Mucosa of rectum (tissue), 2 donors: Measurements from ENCODE around the gene RNF220.

Experiments used
- H3K27ac ChIP-seq, 2 donors: one replicate each; pipeline ENCODE4 v1.7.0; 2013; ENCODE audit warnings: inconsistent platforms in 2 of 2, low read depth in 2 of 2, low read length in 2 of 2
- H3K27me3 ChIP-seq, 2 donors: one replicate each; pipeline ENCODE4 v1.7.0; 2013; ENCODE audit warnings: low read length in 2 of 2; ENCODE audit not compliant: control insufficient read depth in 2 of 2, insufficient read depth in 2 of 2
- H3K36me3 ChIP-seq, 2 donors: one replicate each; pipeline ENCODE4 v1.7.0; 2013; ENCODE audit warnings: low read length in 2 of 2; ENCODE audit not compliant: control insufficient read depth in 2 of 2, insufficient read depth in 2 of 2
- H3K4me1 ChIP-seq, 2 donors: one replicate each; pipeline ENCODE4 v1.7.0; 2013; ENCODE audit warnings: low read length in 2 of 2, mild to moderate bottlenecking in 1 of 2; ENCODE audit not compliant: control insufficient read depth in 2 of 2, insufficient read depth in 2 of 2
- H3K4me3 ChIP-seq, 2 donors: one replicate each; pipeline ENCODE4 v1.7.0; 2013; ENCODE audit warnings: low read length in 2 of 2
- H3K9ac ChIP-seq, 2 donors: one replicate each; pipeline ENCODE4 v1.7.0; 2013; ENCODE audit warnings: low read length in 2 of 2, low read depth in 1 of 2, mild to moderate bottlenecking in 1 of 2
- H3K9me3 ChIP-seq, 2 donors: one replicate each; pipeline ENCODE4 v1.7.0; 2013; ENCODE audit warnings: low read length in 2 of 2; ENCODE audit not compliant: control insufficient read depth in 2 of 2
- donor health status: healthy.
- donor health status: Normal muscosa, but diverticular disease.

Gene RNF220

DNA sequence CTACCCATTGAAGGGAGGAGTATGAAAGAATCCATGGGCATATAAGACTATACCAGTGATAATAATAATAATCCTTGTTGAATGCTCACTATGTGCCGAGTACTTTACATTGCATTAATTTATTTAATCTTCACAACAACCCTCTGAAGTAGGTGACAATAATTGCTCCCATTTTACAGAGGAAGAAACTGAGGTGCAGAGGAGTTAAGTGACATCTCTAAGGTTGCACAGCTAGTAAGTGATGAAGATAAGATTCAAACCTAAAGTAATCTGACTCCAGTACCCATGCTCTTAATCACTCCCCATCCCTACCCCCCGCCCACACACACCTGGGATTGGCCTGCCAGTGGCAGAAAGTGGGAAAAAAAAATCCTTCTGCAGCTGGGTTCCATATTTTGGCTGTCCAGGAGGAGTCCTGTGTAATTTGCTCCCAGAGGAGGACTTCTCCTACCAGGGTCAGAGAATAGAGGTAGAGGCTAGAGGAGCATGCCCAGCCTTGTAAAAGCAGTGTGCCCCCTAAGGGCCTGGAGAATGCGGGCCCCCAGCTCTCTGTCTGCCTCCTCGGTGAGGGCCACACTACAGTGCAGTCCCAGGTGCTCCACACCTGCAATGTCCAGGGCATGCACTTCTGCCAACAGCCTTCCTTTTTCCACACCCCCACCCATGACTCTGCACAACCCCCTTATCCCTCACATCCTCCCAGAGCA is 211.4 kb downstream of the RNF220 start:
- no peak overlapping the region for H3K9ac ChIP-seq
- H3K4me3 ChIP-seq = no peak overlapping the region

DNA sequence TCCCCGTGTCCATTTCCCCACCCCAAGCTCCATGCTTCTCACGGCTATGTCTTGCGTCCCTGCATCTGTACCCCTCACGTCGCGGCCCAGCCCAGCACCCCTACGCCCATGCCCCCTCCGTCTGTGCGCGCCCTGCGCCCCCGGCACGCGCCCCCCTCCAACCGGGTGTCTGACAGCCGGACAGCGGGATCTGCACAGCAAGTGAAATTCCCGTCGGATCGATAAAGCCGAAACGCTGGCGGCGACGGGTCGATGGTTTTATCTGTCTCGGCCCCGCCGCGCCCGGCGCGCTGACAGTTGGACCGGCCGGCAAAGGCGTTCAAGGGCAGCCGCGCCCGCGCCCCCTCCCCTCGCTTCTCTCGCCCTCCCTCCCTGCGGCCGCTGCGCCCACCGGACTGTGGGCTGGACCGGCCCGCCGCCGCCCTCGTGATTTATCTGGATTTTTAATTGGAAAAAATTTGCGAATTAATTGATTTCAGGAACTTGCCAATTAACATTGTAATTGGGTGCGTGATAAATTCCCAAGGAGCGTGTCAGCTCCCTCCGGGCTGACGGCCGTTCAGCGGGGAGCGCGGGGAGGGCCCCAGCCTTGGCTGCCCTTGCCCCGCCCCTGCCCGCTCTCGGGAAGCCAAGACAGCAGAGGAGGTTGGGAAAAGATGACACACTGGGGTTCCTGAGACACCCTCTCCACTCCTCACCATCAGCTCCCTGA is 212.1 kb downstream of the RNF220 start:
- H3K4me3 ChIP-seq = no peak overlapping the region
- peaks cover 9 to 18% of the 10 kb centered on the region in 2 donors for H3K27me3 ChIP-seq
- H3K36me3 ChIP-seq = no peaks in the 10 kb centered on the region
- no peaks in the 10 kb centered on the region for H3K9me3 ChIP-seq
- no peak overlapping the region for H3K27ac ChIP-seq
- peaks cover 3 to 5% of the 10 kb centered on the region in 2 donors for H3K4me1 ChIP-seq
- H3K9ac ChIP-seq = no peak overlapping the region

More for the DNA sequence above, 211.4 kb downstream of the RNF220 start:
- Histone ChIP-seq H3K27ac (no peak overlapping the region), H3K9me3 (no peaks in the 10 kb centered on the region), H3K4me1 (peaks cover 3 to 5% of the 10 kb centered on the region in 2 donors), H3K36me3 (no peaks in the 10 kb centered on the region), H3K27me3 (peaks cover 9 to 18% of the 10 kb centered on the region in 2 donors)

DNA sequence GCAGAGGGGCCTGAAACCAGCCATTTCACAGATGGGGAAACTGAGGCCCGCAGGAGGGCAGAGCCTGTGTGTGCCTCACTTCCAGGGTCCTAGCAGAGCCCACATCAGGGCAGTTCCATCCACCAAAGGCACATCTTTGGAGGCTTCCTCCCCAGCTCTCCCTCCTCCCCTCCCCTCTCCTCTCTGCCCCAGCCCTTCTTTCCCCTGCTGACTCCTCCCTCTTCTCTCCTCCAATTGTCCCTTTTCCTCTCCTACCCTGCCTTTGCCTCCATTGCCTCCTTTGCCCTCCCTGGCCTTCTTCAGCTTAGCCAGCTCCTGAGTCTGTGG is 212.6 kb downstream of the RNF220 start:
- H3K4me3 ChIP-seq = no peak overlapping the region
- H3K4me1 ChIP-seq = peaks cover 3 to 5% of the 10 kb centered on the region in 2 donors
- H3K36me3 ChIP-seq = no peaks in the 10 kb centered on the region
- no peaks in the 10 kb centered on the region for H3K9me3 ChIP-seq
- H3K27ac ChIP-seq = no peak overlapping the region
- H3K27me3 ChIP-seq = peaks cover 9 to 18% of the 10 kb centered on the region in 2 donors
- no peak overlapping the region for H3K9ac ChIP-seq

DNA sequence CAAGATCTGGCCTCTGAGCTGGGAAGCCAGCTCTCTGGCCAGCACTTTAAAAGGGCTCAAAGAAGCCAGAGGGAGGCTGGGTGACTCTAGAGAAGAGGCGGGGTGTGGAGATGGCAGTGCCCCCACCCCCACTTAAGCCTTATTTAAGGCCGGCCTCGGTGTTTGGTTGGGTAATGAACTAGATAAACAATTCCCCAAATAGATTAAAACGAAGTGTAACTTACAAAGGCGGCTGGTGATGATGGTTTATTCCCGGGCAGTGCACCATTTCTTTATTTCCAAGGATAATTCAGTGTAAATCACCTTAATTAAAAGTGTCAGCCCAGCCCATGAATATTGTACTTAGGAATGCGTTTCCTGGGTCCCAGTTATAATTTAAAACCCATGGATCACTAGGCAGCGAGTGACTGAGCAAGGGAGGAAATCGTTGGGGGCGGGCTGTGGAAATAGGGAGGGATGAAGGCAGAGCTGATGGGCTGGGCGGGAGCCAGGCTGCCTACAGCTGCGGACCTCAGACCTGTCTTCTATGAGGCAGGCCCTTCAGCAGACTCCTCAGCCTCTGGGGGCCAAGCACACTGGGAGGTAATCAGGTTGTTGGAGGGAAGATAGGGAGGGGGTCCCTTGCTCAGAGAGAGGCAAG is 214.3 kb downstream of the RNF220 start:
- no peak overlapping the region for H3K27ac ChIP-seq
- H3K27me3 ChIP-seq = peaks cover 9 to 18% of the 10 kb centered on the region in 2 donors
- H3K4me3 ChIP-seq = no peak overlapping the region
- no peaks in the 10 kb centered on the region for H3K9me3 ChIP-seq
- H3K4me1 ChIP-seq = peaks cover 3 to 5% of the 10 kb centered on the region in 2 donors
- H3K36me3 ChIP-seq = no peaks in the 10 kb centered on the region
- no peak overlapping the region for H3K9ac ChIP-seq

DNA sequence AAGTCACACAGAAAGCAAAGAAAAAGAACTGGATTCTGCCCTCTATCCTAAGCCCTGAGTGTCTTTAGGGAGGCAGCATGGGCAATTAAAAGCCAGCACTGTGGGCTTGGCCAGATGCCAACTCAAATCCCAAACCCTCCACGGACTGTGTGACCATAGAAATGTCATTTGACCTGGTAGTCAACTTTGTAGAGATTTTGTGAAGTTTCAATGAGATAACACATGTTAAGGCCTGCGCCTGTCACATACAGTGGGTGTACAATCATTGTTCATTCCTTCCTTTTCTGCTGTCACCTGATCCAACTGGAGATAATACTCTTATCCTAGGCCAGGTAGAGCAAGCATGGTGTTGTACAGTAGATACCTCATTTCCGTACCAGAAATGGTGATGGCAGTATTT is 215.0 kb downstream of the RNF220 start:
- H3K4me1 ChIP-seq = peaks cover 3 to 5% of the 10 kb centered on the region in 2 donors
- peaks cover 9 to 18% of the 10 kb centered on the region in 2 donors for H3K27me3 ChIP-seq
- no peaks in the 10 kb centered on the region for H3K36me3 ChIP-seq
- H3K4me3 ChIP-seq = no peak overlapping the region
- H3K27ac ChIP-seq = no peak overlapping the region
- no peaks in the 10 kb centered on the region for H3K9me3 ChIP-seq
- H3K9ac ChIP-seq = no peak overlapping the region

DNA sequence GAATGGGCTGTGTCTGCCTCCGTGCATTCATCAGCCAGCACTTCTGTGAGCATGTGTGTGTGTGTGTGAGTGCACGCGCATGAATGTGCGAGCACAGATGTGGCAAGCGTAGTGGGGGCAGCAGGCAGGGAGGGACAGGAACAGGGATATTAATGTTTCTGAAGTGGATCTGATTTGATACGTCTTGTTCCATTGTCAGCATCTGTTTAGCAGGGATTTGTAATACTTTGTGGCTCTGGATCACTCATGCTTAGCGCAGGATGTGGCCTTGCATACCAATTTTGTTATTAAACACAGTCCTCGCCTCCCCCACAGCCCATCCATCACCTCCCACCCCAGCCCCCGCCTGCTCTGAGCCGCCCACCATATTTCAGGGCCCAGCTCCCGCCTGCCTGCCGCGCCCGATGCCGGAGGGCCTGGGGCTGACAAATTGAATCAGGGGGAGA is 216.8 kb downstream of the RNF220 start:
- Histone ChIP-seq H3K4me1 (peaks cover 3% of the 10 kb centered on the region in 2 donors), H3K9me3 (no peaks in the 10 kb centered on the region), H3K27ac (no peak overlapping the region), H3K9ac (no peak overlapping the region), H3K36me3 (no peaks in the 10 kb centered on the region), H3K27me3 (peaks cover 4 to 12% of the 10 kb centered on the region in 2 donors), H3K4me3 (no peak overlapping the region)

DNA sequence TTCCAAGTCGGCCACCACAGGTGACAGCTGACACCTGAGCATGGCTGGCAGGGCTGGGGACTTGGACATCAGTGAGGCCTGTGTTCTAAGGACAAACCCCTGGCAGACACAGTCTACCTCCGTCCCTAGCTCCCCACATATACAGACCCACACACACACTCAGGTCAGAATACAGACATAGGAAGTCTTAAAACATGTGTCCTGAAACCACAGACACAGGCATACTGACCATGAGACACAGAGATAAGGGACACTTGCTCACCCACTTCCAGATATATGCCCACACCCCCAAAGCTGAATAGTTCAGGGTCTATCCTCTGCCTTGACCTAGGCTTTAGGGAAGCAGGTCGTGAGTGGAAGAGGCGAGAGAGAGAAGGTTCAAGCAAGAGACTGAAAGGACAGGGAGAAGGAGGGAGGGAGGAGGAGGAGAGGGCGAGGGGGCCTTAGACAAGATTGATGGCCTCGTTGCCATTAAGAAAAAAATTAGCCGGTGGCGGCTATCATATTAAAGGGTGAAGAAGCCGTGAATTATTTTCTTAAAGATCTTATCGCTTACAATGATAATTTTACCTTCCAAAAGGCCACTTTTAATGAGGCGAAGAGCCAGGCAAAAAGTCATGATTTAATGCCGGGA is 219.3 kb downstream of the RNF220 start:
- no peaks in the 10 kb centered on the region for H3K9me3 ChIP-seq
- H3K27me3 ChIP-seq = no peaks in the 10 kb centered on the region
- no peaks in the 10 kb centered on the region for H3K36me3 ChIP-seq
- H3K4me1 ChIP-seq = peaks cover 0 to 3% of the 10 kb centered on the region in 2 donors
- H3K4me3 ChIP-seq = no peak overlapping the region
- no peak overlapping the region for H3K27ac ChIP-seq
- H3K9ac ChIP-seq = no peak overlapping the region

DNA sequence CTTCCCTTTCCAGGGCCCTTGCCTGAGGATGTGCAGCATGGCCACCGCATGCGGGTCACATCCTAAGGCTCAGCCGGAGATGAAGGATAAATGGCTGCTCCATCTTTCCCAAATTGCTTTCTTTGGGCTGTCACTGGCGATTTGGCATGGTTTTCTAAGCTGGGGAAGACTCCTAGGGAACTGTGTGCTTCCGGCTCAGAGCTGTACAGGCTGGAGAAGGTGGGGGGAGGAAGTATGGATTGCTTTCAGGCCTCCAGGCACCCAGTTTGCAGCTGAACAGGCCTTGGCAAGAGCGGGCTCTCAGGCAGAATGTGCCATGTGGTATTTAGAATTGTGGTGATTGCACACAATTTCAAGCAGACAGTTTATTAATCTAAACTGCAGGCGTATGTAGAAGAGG is 220.3 kb downstream of the RNF220 start:
- Histone ChIP-seq H3K36me3 (no peaks in the 10 kb centered on the region), H3K4me3 (no peak overlapping the region), H3K9me3 (no peaks in the 10 kb centered on the region), H3K4me1 (no peaks in the 10 kb centered on the region), H3K27ac (no peak overlapping the region), H3K27me3 (no peaks in the 10 kb centered on the region), H3K9ac (no peak overlapping the region)

DNA sequence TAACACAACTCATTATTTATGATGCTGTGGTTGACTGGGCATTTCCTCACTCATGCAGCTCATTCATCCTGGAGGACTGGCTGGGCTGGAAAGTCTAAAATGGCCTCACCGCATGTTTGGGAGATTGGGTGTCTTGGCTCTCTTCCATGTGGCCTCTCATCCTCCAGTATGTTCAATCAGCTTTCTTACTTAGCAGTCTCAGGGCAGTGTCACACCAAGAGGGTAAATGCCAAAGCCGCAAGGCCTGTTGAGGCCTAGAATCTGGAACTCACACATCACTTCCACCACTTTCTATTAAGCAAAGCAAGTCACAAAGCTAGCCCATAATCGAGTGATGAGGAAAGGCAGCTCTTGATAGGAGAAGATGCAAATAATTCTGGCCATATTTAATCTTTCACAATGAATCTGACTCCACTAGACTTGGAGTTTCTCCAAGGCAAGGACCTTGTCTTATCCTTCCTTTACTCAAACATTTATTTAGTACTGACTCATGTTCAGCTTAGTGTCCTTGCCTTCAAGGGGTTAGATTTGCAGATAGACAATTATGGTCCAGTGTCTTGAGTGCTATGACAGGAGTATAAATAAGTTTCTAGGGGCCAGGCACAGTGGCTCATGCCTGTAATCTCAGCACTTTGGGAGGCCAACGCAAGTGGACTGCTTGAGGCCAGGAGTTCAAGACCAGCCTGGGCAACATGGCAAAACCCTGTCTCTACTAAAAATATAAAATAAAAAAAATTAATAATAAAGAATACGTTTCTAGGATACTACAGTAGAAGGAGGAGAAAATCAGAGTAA is 224.1 kb downstream of the RNF220 start:
- no peak overlapping the region for H3K27ac ChIP-seq
- no peak overlapping the region for H3K9ac ChIP-seq
- H3K9me3 ChIP-seq = no peaks in the 10 kb centered on the region
- peaks cover 4 to 6% of the 10 kb centered on the region in 2 donors for H3K36me3 ChIP-seq
- no peaks in the 10 kb centered on the region for H3K27me3 ChIP-seq
- peaks cover 10 to 19% of the 10 kb centered on the region in 2 donors for H3K4me1 ChIP-seq
- H3K4me3 ChIP-seq = no peak overlapping the region
